B cell (primary cell): ENCODE measurements around the gene GPR108. TPM values are rescaled to one million over a fixed set of nuclear protein-coding genes. Genes with fewer than 3 reads are reported as not detected.

ENCODE experiments used
- ATAC-seq: fragments of 200-7000 bp; cut with Tn5 transposase; one replicate; pipeline ENCODE4 v1.10.0; 2021; ENCODE audit warnings: low read depth, mild to moderate bottlenecking, moderate number of reproducible peaks, moderate library complexity
- CTCF ChIA-PET: fragments of 350-600 bp; sonication (Branson Sonifier 250); formaldehyde crosslinking; loops from one replicate; lab custom pipeline; 2021; ENCODE audit warnings: antibody characterized with exemption, inconsistent platforms; lab: Charles Lee
- POLR2A ChIA-PET: fragments of 350-600 bp; sonication (Branson Sonifier 250); formaldehyde crosslinking; loops from one replicate; lab custom pipeline; 2021; ENCODE audit warnings: antibody characterized with exemption; lab: Charles Lee
- DNase-seq: peaks from one replicate; pipeline ENCODE4 v3.0.0; 2013
- H2AFZ ChIP-seq: 2 replicates; pipeline ENCODE4 v1.6.1; 2012; ENCODE audit warnings: mild to moderate bottlenecking, low read depth, low read length; ENCODE audit not compliant: insufficient read depth, poor library complexity, severe bottlenecking
- H3K27ac ChIP-seq, 2 donors: 1 replicate in 1 of 2; 2 replicates in 1 of 2; pipeline ENCODE4 v1.5.1; 2012 to 2013; ENCODE audit warnings: low read length in 2 of 2, mild to moderate bottlenecking in 2 of 2, moderate library complexity in 1 of 2
- H3K27me3 ChIP-seq, 4 experiments: fragments of 200-600 bp in 1 of 4; sonication (generic) in 1 of 4; replicated peaks in 1 of 4; 1 replicate in 2 of 4; 2 replicates in 2 of 4; pipeline versions ENCODE4 v1.6.1 to v1.7.0; 2013 to 2016; ENCODE audit warnings: low read length in 3 of 4, mild to moderate bottlenecking in 2 of 4, mixed read lengths in 1 of 4, moderate library complexity in 1 of 4; ENCODE audit not compliant: insufficient read depth in 4 of 4, control insufficient read depth in 3 of 4; ENCODE audit errors: control extremely low read depth in 1 of 4
- H3K36me3 ChIP-seq, 2 experiments: replicated peaks in 1 of 2; 1 replicate in 1 of 2; 2 replicates in 1 of 2; pipeline versions ENCODE4 v1.6.1 to v1.7.1; 2013; ENCODE audit warnings: low read length in 1 of 2; ENCODE audit not compliant: insufficient read depth in 2 of 2, control insufficient read depth in 1 of 2; ENCODE audit errors: control extremely low read depth in 1 of 2, extremely low read depth in 1 of 2
- H3K4me1 ChIP-seq, 2 donors: fragments of 200-600 bp in 1 of 2; sonication (generic) in 1 of 2; 1 replicate in 1 of 2; 2 replicates in 1 of 2; pipeline versions ENCODE4 v1.5.1 to v1.6.1; 2013 to 2017; ENCODE audit warnings: low read length in 2 of 2; ENCODE audit not compliant: control insufficient read depth in 2 of 2, insufficient read depth in 2 of 2
- H3K4me2 ChIP-seq: replicated peaks from 2 replicates; pipeline ENCODE3; 2012; ENCODE audit warnings: mild to moderate bottlenecking, low read depth, low read length; ENCODE audit not compliant: poor library complexity, severe bottlenecking
- H3K4me3 ChIP-seq, 5 experiments: fragments of 200-600 bp in 1 of 5; sonication (generic) in 1 of 5; 1 replicate in 3 of 5; 2 replicates in 2 of 5; pipeline versions ENCODE4 v1.5.1 to v1.7.0; 2011 to 2016; ENCODE audit warnings: low read length in 4 of 5, mild to moderate bottlenecking in 4 of 5, low read depth in 2 of 5, control low read depth in 1 of 5, moderate library complexity in 1 of 5; ENCODE audit not compliant: insufficient read depth in 1 of 5; ENCODE audit errors: control extremely low read depth in 1 of 5, extremely low read depth in 1 of 5
- H3K79me2 ChIP-seq: fragments of 200-600 bp; sonication (generic); one replicate; pipeline ENCODE4 v1.6.0; 2016; ENCODE audit warnings: low read length; ENCODE audit not compliant: control insufficient read depth, insufficient read depth
- H3K9ac ChIP-seq: fragments of 200-600 bp; sonication (generic); 2 replicates; pipeline ENCODE4 v1.6.1; 2017; ENCODE audit warnings: mild to moderate bottlenecking, low read length, moderate library complexity
- H3K9me3 ChIP-seq, 3 donors: one replicate each; pipeline versions ENCODE4 v1.6.1 to v1.7.1; 2013; ENCODE audit warnings: low read length in 2 of 3; ENCODE audit not compliant: control insufficient read depth in 2 of 3, insufficient read depth in 1 of 3; ENCODE audit errors: control extremely low read depth in 1 of 3
- H4K20me1 ChIP-seq: 2 replicates; pipeline ENCODE4 v1.6.0; 2012; ENCODE audit warnings: mild to moderate bottlenecking, low read length; ENCODE audit not compliant: insufficient read depth, control insufficient read depth, poor library complexity, severe bottlenecking
- H3K27ac Mint-ChIP-seq: one replicate; pipeline ENCODE4 v1.8.0; 2021; ENCODE audit warnings: mixed read lengths
- H3K27me3 Mint-ChIP-seq: one replicate; pipeline ENCODE4 v1.8.0; 2021; ENCODE audit warnings: mixed read lengths
- H3K4me1 Mint-ChIP-seq: one replicate; pipeline ENCODE4 v1.8.0; 2021; ENCODE audit warnings: mixed read lengths
- H3K4me3 Mint-ChIP-seq: one replicate; pipeline ENCODE4 v1.8.0; 2021; ENCODE audit warnings: mixed read lengths
- H3K9me3 Mint-ChIP-seq: one replicate; pipeline ENCODE4 v1.8.0; 2022; ENCODE audit warnings: mixed read lengths; ENCODE audit not compliant: insufficient read depth
- CTCF ChIP-seq: fragments of 200-600 bp; IDR thresholded peaks from one replicate; pipeline ENCODE4 v1.8.0; 2022; ENCODE audit warnings: antibody characterized with exemption, mild to moderate bottlenecking
- EZH2 ChIP-seq: IDR thresholded peaks from 2 replicates; pipeline ENCODE4 v1.6.1; 2012; ENCODE audit warnings: borderline replicate concordance, low read depth, mild to moderate bottlenecking, moderate library complexity, low read length; ENCODE audit not compliant: insufficient read depth, poor library complexity, severe bottlenecking
- WGBS: methylation state at CpG from one replicate; pipeline ENCODE4 v1.1.5; 2013; ENCODE audit warnings: missing lambda C conversion rate; ENCODE audit not compliant: insufficient coverage; 5-methylcytosine and 5-hydroxymethylcytosine counted together
- intact Hi-C: fragments of 100-400 bp; cut with micrococcal nuclease; formaldehyde crosslinking; loops from one replicate; pipeline ENCODE4 v1.10.0; 2022
- polyA plus RNA-seq: library from polyadenylated mRNA; depleted of rRNA; stranded (reverse); fragments of >200 nt; gene quantifications from 2 replicates; pipeline ENCODE4 v1.2.3, GENCODE V29; 2012
- total RNA-seq, 2 donors: library from RNA; stranded (reverse); fragments of 120-200 nt in 1 of 2; gene quantifications; 1 replicate in 1 of 2; 2 replicates in 1 of 2; pipeline versions ENCODE4 v1.2.3 to v1.2.4, GENCODE V29; 2013 to 2022

Gene GPR108
- total and polyA plus RNA-seq, 2 donors (not counting 1 experiment from before 2014, with no cell fraction given) = 79.0 to 82.5 TPM

GRCh38 chr19:6767357-6768235, 30.2 kb upstream of the GPR108 start, which contains the start of gene SH2D3A:
Gene SH2D3A (minus strand): TSS chr19:6767435. CDS start chr19:6763748, 3,687 bp downstream.
- Mint-ChIP-seq H3K4me1 (peaks cover 47% of the 10 kb centered on the region), H3K27ac (peak within 1 kb of the TSS; percentile 95)

More at GRCh38 chr19:6767357-6768235, 30.2 kb upstream of the GPR108 start, which contains the start of gene SH2D3A:
- Histone ChIP-seq H3K9ac (peak within 1 kb of the TSS; percentile 77), H3K27ac (peak within 1 kb of the TSS; percentile 89 to 96), H2AFZ (peak within 1 kb of the TSS; percentile 66), H4K20me1 (peaks cover 13% of the 10 kb centered on the region), H3K4me1 (peaks cover 28 to 46% of the 10 kb centered on the region in 2 donors), H3K27me3 (no peaks in the 10 kb centered on the region), H3K4me2 (peak within 1 kb of the TSS; percentile 82), H3K4me3 (peak within 1 kb of the TSS; percentile 36 to 81 (median 68)), H3K36me3 (peaks cover 0 to 6% of the 10 kb centered on the region in 2 experiments), H3K9me3 (no peaks in the 10 kb centered on the region), H3K79me2 (peaks cover 51% of the 10 kb centered on the region)
- Mint-ChIP-seq H3K4me3 (peak within 1 kb of the TSS; percentile 93), H3K9me3 (no peaks in the 10 kb centered on the region), H3K27me3 (no peaks in the 10 kb centered on the region)
- peak; percentile 69 for ATAC-seq
- intact Hi-C loops = loop anchor here (1.0 kb wide), 4 partner anchors 14 to 96 kb away; partner anchors contain the start of gene GPR108
- 2% methylated on average over 39 of the region's 47 CpGs for WGBS
- ChIA-PET CTCF (interaction anchor here (0.8 to 3.4 kb wide), 8 partner anchors 26 to 245 kb away, joined by 3 to 21 read pairs (median 3); partner anchors contain the start of genes GPR108 and TRIP10), POLR2A (interaction anchor here (0.6 to 1.7 kb wide), 7 partner anchors 14 to 979 kb away, joined by 3 to 5 read pairs (median 4); partner anchors contain the start of gene GPR108)
- peak; percentile 98 for DNase-seq
- TF ChIP-seq CTCF = no peak
- TF ChIP-seq EZH2 = no peak
